Neural progenitor cell (in vitro differentiated cells): ENCODE results near the gene COPS9. TPM values are rescaled to one million over a fixed set of nuclear protein-coding genes. Genes with fewer than 3 reads are reported as not detected.

Source experiments
- DNase-seq: peaks from one replicate; pipeline ENCODE4 v3.0.0-alpha.2; 2016; ENCODE audit warnings: low spot score
- H2AFZ ChIP-seq: fragments of 200-600 bp; sonication (generic); replicated peaks from 2 replicates; pipeline ENCODE4 v1.6.1; 2016; ENCODE audit warnings: antibody characterized with exemption
- H3F3A ChIP-seq: fragments of 200-600 bp; sonication (generic); 2 replicates; pipeline ENCODE4 v1.6.1; 2016; ENCODE audit warnings: antibody characterized with exemption, low read depth
- H3K27ac ChIP-seq: fragments of 200-600 bp; sonication (generic); 2 replicates; pipeline ENCODE4 v1.5.1; 2016; ENCODE audit warnings: mild to moderate bottlenecking
- H3K27me3 ChIP-seq: fragments of 200-600 bp; sonication (generic); 2 replicates; pipeline ENCODE4 v1.6.1; 2016; ENCODE audit warnings: mild to moderate bottlenecking, moderate library complexity
- H3K36me3 ChIP-seq: fragments of 200-600 bp; sonication (generic); 2 replicates; pipeline ENCODE4 v1.5.1; 2016
- H3K4me1 ChIP-seq: fragments of 200-600 bp; sonication (generic); 2 replicates; pipeline ENCODE4 v1.6.1; 2016; ENCODE audit warnings: mixed run types
- H3K4me2 ChIP-seq: fragments of 200-600 bp; sonication (generic); 2 replicates; pipeline ENCODE4 v1.6.1; 2016
- H3K4me3 ChIP-seq: fragments of 200-600 bp; sonication (generic); 2 replicates; pipeline ENCODE4 v1.5.1; 2016
- H3K79me2 ChIP-seq: fragments of 200-600 bp; sonication (generic); 2 replicates; pipeline ENCODE4 v1.6.1; 2016; ENCODE audit warnings: low read depth
- H3K9ac ChIP-seq: fragments of 200-600 bp; sonication (generic); 2 replicates; pipeline ENCODE4 v1.6.1; 2016
- H3K9me3 ChIP-seq: fragments of 200-600 bp; sonication (generic); 2 replicates; pipeline ENCODE4 v1.5.1; 2016; ENCODE audit warnings: low read depth
- H4K20me1 ChIP-seq: fragments of 200-600 bp; sonication (generic); 2 replicates; pipeline ENCODE4 v1.6.1; 2016; ENCODE audit warnings: low read depth
- H3K27ac Mint-ChIP-seq: 3 replicates; pipeline ENCODE4 v1.8.0; 2021; ENCODE audit warnings: mixed read lengths
- H3K27me3 Mint-ChIP-seq: 2 replicates; pipeline ENCODE4 v1.8.0; 2022; ENCODE audit warnings: low read depth, mild to moderate bottlenecking, inconsistent platforms, moderate library complexity, mixed read lengths; ENCODE audit not compliant: insufficient read depth
- H3K36me3 Mint-ChIP-seq: 3 replicates; pipeline ENCODE4 v1.8.0; 2021; ENCODE audit warnings: mixed read lengths
- H3K4me1 Mint-ChIP-seq: 3 replicates; pipeline ENCODE4 v1.8.0; 2021; ENCODE audit warnings: mixed read lengths
- H3K4me3 Mint-ChIP-seq: 3 replicates; pipeline ENCODE4 v1.8.0; 2021; ENCODE audit warnings: mild to moderate bottlenecking, moderate library complexity, mixed read lengths
- H3K9me3 Mint-ChIP-seq: 3 replicates; pipeline ENCODE4 v1.8.0; 2020; ENCODE audit warnings: mixed read lengths
- EZH2 ChIP-seq: fragments of 200-600 bp; sonication (generic); IDR thresholded peaks from 2 replicates; pipeline ENCODE4 v1.6.1; 2017; ENCODE audit warnings: antibody characterized with exemption, mild to moderate bottlenecking, moderate library complexity
- EZH2phosphoT487 ChIP-seq: fragments of 200-600 bp; sonication (generic); IDR thresholded peaks from 2 replicates; pipeline ENCODE4 v1.6.1; 2017; ENCODE audit warnings: antibody characterized with exemption
- total RNA-seq: library from RNA; depleted of rRNA; stranded (reverse); fragments of >200 nt; gene quantifications from 2 replicates; pipeline ENCODE4 v1.2.3, GENCODE V29; 2015; ENCODE audit warnings: low replicate concordance
- TF ChIP-seq, protein P1 (sequence below): fragments of 200-600 bp; sonication (generic); IDR thresholded peaks from 2 replicates; pipeline ENCODE4 v1.5.1; 2017; ENCODE audit warnings: antibody characterized with exemption, mild to moderate bottlenecking

Gene COPS9
- total RNA-seq, 1 donor from 2014 or later, result 83.9 TPM

GRCh38 chr2:240107477-240107796 lies 28.7 kb downstream of the COPS9 start:
- H3K9ac ChIP-seq, result no peak overlapping the region
- no peaks in the 10 kb centered on the region for H3K27me3 ChIP-seq
- no peak overlapping the region for H3K27ac ChIP-seq
- H3K4me3 Mint-ChIP-seq, result no peak overlapping the region
- H3K4me1 ChIP-seq, result no peaks in the 10 kb centered on the region
- peak overlapping the region; percentile 33 for H3K27ac Mint-ChIP-seq
- H3K4me3 ChIP-seq, result no peak overlapping the region
- no peak overlapping the region for H3K4me2 ChIP-seq
- H3K36me3 ChIP-seq, result no peaks in the 10 kb centered on the region
- H3K36me3 Mint-ChIP-seq, result no peaks in the 10 kb centered on the region
- H3F3A ChIP-seq, result no peaks in the 10 kb centered on the region
- H2AFZ ChIP-seq, result no peak overlapping the region
- DNase-seq, result peak; percentile 25
- no peak for TF ChIP-seq EZH2phosphoT487
- TF ChIP-seq, protein P1, sequence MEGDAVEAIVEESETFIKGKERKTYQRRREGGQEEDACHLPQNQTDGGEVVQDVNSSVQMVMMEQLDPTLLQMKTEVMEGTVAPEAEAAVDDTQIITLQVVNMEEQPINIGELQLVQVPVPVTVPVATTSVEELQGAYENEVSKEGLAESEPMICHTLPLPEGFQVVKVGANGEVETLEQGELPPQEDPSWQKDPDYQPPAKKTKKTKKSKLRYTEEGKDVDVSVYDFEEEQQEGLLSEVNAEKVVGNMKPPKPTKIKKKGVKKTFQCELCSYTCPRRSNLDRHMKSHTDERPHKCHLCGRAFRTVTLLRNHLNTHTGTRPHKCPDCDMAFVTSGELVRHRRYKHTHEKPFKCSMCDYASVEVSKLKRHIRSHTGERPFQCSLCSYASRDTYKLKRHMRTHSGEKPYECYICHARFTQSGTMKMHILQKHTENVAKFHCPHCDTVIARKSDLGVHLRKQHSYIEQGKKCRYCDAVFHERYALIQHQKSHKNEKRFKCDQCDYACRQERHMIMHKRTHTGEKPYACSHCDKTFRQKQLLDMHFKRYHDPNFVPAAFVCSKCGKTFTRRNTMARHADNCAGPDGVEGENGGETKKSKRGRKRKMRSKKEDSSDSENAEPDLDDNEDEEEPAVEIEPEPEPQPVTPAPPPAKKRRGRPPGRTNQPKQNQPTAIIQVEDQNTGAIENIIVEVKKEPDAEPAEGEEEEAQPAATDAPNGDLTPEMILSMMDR, result no peak
- no peak for TF ChIP-seq EZH2
- peaks cover 3% of the 10 kb centered on the region for H3K27me3 Mint-ChIP-seq
- no peaks in the 10 kb centered on the region for H3K9me3 ChIP-seq
- no peaks in the 10 kb centered on the region for H3K79me2 ChIP-seq
- H4K20me1 ChIP-seq, result no peaks in the 10 kb centered on the region
- no peaks in the 10 kb centered on the region for H3K4me1 Mint-ChIP-seq
- peaks cover 5% of the 10 kb centered on the region for H3K9me3 Mint-ChIP-seq

GRCh38 chr2:240106765-240107476 lies 29.2 kb downstream of the COPS9 start:
- Histone ChIP-seq H3K9me3 (no peaks in the 10 kb centered on the region), H3K79me2 (no peaks in the 10 kb centered on the region), H3K27ac (no peak overlapping the region), H3K36me3 (no peaks in the 10 kb centered on the region), H3K9ac (no peak overlapping the region), H3K4me3 (no peak overlapping the region), H3K27me3 (no peaks in the 10 kb centered on the region), H3F3A (no peaks in the 10 kb centered on the region), H4K20me1 (no peaks in the 10 kb centered on the region), H2AFZ (no peak overlapping the region), H3K4me2 (no peak overlapping the region), H3K4me1 (no peaks in the 10 kb centered on the region)
- Mint-ChIP-seq H3K27me3 (peaks cover 3% of the 10 kb centered on the region), H3K4me1 (no peaks in the 10 kb centered on the region), H3K9me3 (peaks cover 5% of the 10 kb centered on the region), H3K36me3 (no peaks in the 10 kb centered on the region), H3K27ac (no peak overlapping the region), H3K4me3 (no peak overlapping the region)
- TF ChIP-seq EZH2 (no peak), EZH2phosphoT487 (no peak)
- TF ChIP-seq, protein P1, result no peak
- no peak for DNase-seq

- Histone ChIP-seq H4K20me1 (no peaks in the 10 kb centered on the region), H2AFZ (no peak overlapping the region), H3K27me3 (no peaks in the 10 kb centered on the region), H3K79me2 (no peaks in the 10 kb centered on the region), H3K27ac (no peak overlapping the region), H3K36me3 (no peaks in the 10 kb centered on the region), H3F3A (no peaks in the 10 kb centered on the region), H3K9me3 (no peaks in the 10 kb centered on the region), H3K4me3 (no peak overlapping the region), H3K9ac (no peak overlapping the region), H3K4me2 (no peak overlapping the region), H3K4me1 (no peaks in the 10 kb centered on the region)
- Mint-ChIP-seq H3K9me3 (peaks cover 5% of the 10 kb centered on the region), H3K27me3 (peaks cover 3% of the 10 kb centered on the region), H3K4me3 (no peak overlapping the region), H3K4me1 (no peaks in the 10 kb centered on the region), H3K36me3 (no peaks in the 10 kb centered on the region), H3K27ac (no peak overlapping the region)
- TF ChIP-seq EZH2phosphoT487 (no peak), EZH2 (no peak)
- TF ChIP-seq, protein P1, result no peak
- DNase-seq, result no peak
These were observed 30.1 kb downstream of the COPS9 start for GRCh38 chr2:240105982-240106381.
